HG03066 (cell line): ENCODE results near the gene ADM2.

ENCODE experiments used
- ATAC-seq: cut with Tn5 transposase; IDR thresholded peaks from one replicate; pipeline ENCODE4 v1.9.1; 2021; ENCODE audit warnings: low read depth; ENCODE audit not compliant: unreplicated experiment

The ADM2 gene

DNA sequence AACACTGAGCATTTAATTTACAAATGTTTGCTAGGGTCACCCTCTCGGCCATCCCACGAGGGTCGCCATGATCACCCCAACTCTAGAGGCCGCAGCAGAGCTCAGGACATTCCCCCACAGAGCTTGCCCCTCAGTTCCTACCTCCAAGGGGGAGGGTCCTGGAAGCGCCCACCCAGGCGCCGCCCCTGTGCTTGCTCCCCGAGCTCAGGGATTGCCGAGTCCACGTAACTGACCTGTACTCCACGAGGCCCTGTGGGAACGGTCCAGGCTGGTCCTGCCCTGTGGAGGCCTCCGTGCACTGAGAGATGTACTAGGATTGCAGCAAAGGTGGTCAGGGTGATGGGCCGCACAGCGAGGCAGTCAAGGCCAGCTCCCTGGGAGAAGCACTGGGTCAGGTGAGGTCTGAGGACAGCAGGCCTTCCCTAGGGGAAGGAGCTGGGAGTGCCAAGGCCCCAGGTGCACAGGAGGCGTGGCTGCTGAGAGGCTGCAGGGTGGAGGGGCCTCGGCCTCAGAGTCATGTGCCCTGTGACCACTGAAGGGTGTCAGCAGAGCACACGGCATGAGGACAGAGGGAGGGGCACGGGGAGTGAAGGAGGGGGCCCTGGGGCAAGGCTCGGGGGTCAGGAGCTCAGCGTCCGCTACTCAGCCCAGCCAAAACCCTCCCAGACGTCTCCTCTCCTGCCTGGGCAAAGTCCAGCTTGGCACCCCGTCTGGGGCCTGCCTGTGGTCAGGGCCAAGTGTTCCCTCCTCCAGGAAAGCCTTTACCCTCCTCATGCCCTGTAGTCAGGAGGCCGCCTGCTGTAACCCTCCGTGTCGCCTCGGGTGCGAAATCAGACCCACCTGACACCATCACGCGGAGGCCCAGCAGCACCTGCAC, 2.9 kb downstream of the ADM2 start:
- no peak for ATAC-seq

GRCh38 chr22:50485221-50486131, 4.1 kb downstream of the ADM2 start:
- ATAC-seq: no peak

GRCh38 chr22:50486561-50487289, 5.4 kb downstream of the ADM2 start, which contains the start of gene MIOX:
Gene MIOX (plus strand): TSS chr22:50486859. CDS start chr22:50486898, 39 bp downstream.
- ATAC-seq: no peak

DNA sequence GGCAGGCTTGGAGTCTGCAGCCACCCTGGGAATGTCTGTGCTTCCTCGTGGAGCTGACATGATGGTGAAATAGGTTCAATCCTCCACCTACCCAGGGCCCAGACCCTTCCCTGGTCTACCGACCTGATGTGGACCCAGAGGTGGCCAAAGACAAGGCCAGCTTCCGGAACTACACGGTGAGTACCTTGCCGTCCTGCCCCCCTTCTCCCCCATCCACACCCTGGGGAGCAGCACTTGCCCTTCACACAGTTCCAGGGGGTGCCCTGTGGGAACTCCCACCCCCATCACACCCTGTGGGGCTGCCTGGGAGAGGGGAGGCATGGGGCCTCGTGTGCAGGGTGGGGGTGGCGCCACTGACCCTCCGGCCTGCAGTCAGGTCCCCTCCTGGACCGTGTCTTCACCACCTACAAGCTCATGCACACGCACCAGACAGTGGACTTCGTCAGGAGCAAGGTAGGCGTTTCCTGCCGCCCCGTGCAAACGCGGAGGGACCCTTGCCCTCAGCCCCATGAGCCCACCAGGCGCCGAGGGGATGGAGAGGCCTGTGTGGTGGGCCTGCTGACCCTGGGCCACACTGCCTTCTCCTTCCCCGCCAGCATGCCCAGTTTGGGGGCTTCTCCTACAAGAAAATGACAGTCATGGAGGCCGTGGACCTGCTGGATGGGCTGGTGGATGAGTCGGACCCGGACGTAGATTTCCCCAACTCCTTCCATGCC, 6.1 kb downstream of the ADM2 start:
- no peak for ATAC-seq

DNA sequence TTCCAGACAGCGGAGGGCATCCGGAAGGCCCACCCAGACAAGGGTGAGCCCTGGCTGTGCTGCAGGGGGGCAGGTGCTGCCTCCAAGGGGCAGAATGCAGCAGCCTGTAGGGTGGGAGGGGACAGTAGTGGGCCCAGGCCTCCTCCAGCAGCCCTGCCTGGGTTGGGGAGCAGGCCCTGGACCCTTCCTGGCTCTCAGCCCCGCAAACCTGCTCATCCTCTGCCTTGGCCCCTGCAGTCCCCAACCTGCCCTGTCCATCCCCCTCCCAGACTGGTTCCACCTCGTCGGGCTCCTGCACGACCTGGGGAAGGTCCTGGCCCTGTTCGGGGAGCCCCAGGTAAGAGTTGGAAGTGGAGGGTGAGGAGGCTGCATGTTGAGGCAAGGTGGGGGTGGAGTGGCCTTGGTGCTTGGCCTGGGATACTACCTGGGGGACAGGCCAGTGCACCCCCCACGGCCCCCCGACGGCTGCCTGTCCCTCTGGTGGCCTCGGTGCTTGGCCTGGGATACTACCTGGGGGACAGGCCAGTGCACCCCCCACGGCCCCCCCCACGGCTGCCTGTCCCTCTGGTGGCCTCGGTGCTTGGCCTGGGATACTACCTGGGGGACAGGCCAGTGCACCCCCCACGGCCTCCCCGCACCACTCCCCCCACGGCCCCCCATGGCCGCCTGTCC, 6.8 kb downstream of the ADM2 start:
- ATAC-seq: no peak

DNA sequence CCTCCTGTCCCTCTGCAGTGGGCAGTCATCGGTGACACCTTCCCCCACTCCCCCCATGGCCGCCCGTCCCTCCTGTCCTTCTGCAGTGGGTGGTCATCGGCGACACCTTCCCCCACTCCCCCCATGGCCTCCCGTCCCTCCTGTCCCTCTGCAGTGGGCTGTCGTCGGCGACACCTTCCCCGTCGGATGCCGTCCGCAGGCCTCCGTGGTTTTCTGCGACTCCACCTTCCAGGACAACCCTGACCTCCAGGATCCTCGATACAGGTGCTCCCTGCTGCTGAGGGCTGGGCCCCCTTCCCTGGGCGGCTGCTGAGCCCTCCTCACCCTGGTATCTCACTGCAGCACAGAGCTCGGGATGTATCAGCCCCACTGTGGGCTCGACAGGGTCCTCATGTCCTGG, 7.5 kb downstream of the ADM2 start:
- ATAC-seq: no peak

- no peak for ATAC-seq
Observed at GRCh38 chr22:50489363-50490243, 8.3 kb downstream of the ADM2 start.

GRCh38 chr22:50490531-50491308, 9.4 kb downstream of the ADM2 start:
- no peak for ATAC-seq

DNA sequence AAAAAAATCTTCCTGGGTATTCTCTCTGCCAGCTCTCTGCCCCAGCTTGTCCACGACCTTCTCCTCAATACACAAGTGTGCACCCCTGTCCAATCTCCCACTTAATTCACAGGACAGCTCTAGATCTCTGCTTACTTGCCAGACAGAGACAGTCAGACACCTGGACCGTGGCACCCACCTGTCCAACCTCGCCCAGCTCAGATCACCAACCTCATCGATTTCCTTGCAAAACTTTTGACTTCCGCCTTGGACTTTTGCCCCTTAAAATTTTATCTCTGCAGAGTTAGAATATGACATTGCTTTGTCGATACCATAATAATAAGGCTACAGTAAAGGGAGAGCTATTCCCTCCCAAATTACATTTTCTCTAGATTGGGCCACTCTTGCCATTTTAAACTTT, 15.8 kb downstream of the ADM2 start:
- no peak for ATAC-seq

DNA sequence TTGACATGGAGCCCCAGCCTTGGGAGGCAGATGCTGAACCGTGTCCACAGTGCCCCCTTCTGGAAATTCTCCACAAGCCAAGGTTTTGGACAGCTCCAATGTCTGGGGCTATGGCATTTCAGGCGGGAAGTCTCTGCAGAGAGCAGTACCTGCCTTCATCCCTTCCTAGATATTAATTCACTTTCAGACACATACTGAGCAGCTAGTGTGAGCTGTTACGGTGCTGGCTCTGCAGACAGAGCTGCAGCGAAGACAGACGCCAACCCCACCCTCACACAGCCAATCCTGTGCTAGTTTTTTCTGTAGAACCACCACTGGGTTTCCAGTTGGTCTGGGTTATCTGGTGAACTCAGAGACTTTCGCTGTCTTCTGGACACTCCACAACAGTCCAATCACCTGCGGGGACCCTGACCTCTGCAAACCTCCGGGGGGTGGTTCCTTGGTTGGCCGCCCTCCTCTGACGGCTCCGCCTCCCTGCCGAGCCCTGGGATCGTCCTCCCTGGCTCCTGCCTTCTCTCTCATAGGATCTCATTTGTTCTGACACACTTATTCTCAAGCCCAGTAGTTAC, 17.1 kb downstream of the ADM2 start:
- ATAC-seq: no peak

GRCh38 chr22:50500452-50500851, 19.1 kb downstream of the ADM2 start:
- ATAC-seq: no peak

GRCh38 chr22:50502096-50502495, 20.8 kb downstream of the ADM2 start:
- no peak for ATAC-seq

GRCh38 chr22:50502628-50503474, 21.5 kb downstream of the ADM2 start:
- ATAC-seq: no peak

DNA sequence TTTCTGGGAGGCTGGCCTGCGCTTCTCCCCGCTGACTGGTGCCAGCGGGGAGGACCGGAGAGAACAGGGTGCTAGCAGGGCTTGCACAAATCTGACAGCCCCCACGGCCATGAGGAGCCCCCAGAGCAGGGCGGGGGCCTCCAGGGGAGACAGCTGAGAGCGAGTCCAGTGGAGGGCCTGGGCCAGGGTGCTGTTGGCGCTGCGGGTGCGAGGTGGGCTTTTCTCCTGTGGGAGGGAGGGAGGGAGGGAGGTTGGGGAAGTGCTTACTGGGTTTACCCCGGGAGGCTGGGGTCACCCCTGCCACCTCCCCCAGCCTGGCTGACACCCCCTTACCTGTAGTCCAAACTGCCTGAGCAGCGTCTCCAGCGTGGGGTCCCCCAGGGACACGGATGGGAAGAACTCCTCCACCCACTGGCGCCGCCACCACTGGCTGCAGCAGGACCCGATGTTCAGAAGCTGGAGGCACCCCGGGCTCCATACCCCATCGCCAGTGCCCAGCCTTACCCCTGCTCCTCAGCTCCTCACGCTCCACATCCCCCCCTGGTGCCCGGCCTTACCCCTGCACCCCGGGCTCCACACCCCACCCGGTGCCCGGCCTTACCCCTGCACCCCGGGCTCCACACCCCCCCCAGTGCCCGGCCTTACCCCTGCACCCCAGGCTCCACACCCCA, 22.3 kb downstream of the ADM2 start:
- no peak for ATAC-seq

- ATAC-seq: no peak
Observed at GRCh38 chr22:50504369-50505211, 23.2 kb downstream of the ADM2 start.
